HG03108 (cell line): ENCODE data around the gene ARHGEF12.

Experiments
- ATAC-seq: cut with Tn5 transposase; IDR thresholded peaks from one replicate; pipeline ENCODE4 v1.9.1; 2021; ENCODE audit warnings: moderate library complexity; ENCODE audit not compliant: unreplicated experiment

ARHGEF12 gene

DNA sequence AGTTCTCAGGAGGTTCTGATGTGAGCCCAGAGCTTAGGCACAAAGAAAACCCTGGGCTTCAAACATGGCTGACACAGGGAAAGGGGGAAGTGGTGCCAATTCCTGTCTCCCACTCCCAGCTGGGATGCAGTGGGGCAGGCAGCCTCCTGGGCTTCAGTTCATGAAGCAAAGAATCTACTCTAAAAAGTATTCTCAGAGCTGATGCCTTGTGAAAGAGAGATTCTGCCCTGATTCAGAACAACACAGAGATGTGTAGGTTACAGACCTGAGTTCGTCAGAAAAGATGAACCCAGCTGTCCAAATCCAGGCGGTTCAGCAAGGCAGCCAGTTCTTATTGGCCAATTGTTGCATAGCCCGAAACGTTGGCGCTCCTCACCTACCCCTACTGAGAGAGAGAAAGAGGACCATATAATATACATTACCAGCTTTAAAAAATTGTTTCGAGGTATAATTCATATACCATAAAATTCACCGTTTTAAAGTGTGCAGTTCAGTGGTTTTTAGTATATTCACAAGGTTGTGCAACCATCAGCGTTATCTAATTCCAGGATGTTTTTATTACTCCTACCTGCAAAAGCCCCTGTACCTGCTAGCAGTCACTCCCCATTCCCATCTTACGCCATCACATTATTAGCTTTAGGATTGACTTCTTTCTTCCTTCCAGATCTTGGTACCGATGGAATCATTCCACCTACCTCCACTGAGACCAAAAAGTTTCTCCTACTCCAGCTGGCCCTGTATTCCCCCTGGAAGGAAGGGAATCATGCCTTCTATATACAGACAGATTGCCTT lies 18.3 kb upstream of the ARHGEF12 start:
- no peak for ATAC-seq

DNA sequence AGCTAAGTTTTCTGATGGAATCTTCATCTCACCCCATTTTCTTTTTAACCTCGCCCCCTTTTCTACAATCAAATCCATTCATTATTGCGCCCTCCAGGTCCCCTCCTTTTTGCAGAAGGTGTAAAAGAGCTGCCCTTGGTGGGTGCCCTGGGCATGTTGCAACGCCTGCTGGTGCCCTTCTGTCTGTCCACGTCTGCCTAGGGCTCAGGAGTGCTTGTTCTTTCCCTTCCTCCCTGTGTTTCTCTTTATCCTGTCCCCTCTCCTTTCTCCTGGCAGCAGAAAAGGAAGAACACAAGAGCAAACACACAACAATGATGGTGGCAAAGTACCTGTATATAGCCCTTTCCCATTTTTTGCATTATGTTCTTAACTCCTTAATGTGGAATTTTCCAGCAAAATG lies 17.3 kb upstream of the ARHGEF12 start:
- no peak for ATAC-seq

DNA sequence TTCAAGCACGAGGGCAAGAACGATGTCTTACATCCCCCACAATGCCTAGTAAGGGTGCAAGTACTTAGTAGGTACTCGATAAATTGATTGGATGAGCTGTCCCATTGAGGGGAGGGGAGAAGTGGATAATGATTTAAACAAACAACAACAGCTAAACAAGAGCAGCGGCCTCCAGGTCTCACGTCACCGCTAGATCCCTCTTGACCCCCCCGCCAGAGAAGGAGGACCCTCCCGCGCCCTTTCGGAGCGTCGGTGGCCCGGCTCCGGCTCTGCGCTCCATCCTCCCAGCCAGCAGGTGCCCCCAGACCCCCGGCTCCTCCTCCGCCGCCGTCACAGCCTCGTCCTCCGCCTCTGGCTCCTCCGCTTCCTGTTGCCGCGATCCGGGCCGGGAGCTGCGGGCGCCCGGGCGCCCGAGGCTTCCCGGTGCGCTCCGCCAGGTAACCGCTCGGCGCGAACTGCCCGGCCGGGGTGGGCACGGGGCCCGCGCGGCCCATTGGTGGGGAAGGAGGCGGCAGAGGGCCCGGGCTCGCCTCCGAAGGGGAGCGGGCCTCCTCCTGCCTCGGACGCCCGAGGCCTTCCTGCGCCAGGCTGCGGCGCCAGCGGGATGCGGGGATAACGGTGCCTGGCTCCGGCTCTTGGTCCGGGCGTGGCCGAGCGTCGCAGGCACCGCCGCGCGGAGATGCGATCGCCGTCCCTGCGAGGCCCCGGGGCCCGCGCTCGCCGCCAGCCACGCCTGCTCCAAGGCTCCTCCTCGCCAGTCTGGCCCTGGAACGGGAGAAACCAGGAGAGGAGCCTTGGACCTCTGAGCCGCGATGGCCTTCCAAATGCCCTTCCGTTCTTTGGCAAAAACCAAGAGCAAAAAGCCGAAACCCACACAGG lies 11.0 kb upstream of the ARHGEF12 start, which contains the start of gene TLCD5:
TLCD5 (plus strand) TSS at position 368 of the 879 bp plus-strand sequence. CDS start 2,143 bp downstream, outside the sequence.
- no peak for ATAC-seq

DNA sequence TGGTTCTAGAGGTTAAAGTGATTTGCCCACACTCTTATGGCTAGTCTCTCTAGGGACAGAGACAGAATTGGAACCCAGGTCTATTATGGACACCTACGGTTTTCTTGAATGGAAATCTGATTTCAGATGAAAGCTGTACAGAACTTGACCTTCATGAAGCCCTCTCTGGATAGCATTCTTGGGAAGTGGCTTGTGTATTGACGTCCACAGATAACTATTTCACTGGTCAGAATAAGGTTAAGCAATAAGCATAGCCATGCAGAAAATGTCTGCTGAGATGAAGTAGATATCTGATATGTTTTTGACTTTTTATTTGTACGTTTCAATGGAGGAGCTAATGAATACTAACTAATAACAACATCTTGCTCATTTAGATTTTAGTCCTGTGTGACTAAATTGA lies 10.0 kb upstream of the ARHGEF12 start:
- no peak for ATAC-seq

DNA sequence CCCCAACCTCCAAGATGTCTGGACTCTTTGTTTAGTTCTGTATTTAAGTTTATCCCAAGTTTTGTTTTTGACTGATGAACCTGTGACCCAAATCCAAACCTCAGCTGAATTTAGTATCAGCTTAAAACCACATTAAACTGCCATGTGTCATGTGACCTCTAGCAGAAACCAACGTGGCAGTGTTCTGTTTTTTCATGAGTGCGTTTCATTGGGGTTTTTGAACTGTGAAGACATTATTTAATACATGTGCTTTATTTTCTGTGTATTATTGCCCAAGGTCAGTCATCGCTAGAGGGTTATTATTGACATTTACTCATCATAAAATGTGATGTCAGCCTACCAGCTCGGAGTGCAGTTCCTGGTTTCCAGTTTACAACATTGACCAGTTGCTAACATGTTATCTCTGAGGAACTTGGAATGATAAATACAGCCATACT lies 9.3 kb upstream of the ARHGEF12 start:
- ATAC-seq, result no peak

DNA sequence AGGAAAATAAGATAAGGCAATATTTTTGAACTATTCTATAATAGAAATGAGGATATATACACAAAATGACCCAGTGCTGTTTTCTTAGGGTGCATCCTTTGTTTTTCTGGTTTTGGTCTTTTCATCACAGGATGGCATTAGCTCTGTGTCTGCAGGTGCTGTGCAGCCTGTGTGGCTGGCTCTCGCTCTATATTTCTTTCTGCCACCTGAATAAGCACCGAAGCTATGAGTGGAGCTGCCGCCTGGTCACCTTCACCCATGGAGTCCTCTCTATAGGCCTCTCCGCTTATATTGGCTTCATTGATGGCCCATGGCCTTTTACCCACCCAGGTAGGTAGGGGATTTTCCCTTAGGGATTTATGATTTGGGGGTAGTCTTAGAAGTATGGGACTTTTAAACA lies 8.9 kb upstream of the ARHGEF12 start:
- ATAC-seq, result no peak

DNA sequence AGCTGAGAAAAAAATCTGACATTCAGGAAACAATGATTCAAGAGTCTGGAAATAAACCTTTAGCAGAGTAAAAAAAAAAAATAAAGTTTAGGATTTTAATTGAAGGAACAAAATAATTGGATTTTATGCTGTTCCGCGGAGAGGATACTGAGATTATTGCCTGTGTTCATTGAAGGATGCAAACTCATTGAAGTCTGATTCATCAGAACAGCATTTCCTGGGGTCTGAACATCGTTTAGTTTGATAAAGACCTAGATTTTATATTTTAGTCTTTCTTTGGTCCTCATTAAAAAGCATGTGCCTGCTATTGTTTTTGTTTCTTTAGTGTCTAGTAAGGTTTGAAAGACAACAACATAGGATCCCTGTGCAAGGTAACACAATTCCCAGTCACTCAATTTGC lies 6.7 kb upstream of the ARHGEF12 start:
- no peak for ATAC-seq

DNA sequence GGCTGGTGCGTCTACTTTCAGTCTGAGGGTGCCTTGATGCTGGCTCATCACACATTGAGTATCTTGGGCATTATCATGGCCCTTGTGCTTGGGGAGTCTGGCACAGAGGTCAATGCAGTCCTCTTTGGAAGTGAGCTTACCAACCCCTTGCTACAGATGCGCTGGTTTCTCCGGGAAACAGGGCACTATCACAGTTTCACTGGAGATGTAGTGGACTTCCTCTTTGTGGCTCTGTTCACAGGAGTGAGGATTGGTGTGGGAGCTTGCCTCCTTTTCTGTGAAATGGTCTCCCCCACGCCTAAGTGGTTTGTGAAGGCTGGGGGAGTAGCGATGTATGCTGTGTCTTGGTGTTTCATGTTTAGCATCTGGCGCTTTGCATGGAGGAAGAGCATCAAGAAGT lies 6.2 kb upstream of the ARHGEF12 start:
- no peak for ATAC-seq

DNA sequence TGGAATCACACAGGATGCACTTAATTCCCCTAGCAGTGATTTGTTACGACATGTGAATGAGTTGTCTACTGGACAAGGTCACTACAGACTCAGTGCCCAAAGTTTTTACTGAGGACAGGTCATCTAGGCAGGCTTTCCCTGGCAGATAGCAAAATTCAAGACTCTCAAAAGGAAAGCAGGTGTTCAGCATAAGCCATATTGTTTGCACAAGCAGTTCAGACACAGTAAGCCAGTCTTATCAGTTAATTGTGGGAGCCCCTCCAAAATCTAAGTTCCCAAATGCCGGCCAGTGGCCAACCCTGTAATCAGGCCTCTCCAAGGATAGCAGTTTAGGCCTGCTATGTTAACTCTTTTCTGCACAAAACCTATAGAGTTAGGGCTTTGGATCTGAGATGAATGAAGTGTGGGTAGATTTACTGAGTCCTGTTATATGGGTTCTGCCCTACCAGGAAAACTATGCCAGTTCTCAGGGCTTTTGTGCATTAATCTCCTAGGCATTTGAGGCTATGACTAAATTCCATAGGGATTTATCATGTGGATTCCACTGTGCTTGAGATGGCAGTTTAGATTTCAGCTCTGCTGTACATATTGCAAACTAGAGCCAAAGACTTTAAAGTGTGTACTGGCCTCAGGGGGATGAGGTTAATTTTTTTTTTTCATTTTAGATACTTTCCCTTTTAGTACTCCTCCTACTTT lies 4.8 kb upstream of the ARHGEF12 start:
- no peak for ATAC-seq

DNA sequence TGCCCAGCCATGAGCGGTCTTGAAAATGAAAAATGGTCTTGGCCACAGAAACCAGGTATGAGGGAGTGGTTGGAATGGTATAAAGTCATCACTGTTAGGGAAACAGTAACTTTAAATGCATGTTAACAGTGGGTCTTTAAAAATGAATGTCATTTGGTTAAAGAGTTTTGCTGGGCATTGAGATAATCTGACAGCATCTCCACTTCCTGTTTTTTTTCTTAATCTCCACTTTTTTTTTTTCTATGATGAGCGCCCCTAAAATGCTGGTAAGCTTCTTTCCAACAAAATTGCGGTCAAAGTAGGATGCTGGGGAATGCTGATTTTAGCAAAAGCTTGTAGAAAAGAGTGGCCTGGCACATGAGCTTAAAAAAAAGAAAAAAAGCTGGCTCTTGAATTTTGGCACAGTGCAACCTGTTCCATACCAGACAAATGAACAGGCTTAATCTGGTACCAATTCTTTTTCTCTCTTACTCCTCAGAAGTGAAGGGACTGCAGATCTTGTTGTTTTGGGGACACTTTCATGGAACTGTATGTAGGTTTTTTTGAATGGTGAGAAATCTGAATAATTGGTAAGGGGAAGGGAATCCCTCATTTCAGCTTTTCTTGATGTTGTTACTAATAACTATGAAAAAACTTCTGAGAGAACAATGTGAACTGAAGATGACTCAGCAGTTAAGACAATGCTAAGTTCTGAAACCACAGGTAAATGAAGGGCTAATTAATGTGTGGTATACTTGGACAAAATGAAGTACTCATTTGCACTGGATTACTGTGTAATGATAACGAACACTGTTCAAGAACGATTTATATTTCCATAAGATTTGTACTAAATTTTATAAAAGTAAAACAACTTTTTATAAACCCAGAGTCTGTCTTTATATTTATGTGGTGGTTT lies 3.1 kb upstream of the ARHGEF12 start:
- ATAC-seq, result no peak

DNA sequence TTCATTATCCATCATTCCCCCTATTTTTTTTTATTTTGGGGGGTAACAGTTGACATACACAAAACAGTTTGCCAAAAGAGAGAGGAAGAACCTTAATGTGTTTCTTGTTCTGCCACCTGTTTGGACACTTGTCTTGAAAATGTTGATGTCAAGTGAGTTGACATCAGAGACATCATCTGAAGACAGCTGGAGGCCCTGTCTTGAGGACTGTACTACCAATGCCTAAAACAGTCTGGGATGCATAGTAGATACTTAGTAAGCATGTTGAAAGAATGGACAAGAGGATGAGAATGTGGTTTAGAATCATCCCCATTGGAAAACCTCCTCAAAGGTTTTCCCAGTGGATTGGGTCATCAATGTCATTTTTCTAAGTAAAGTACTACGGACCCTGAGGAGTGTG lies 2.4 kb upstream of the ARHGEF12 start:
- ATAC-seq, result no peak

DNA sequence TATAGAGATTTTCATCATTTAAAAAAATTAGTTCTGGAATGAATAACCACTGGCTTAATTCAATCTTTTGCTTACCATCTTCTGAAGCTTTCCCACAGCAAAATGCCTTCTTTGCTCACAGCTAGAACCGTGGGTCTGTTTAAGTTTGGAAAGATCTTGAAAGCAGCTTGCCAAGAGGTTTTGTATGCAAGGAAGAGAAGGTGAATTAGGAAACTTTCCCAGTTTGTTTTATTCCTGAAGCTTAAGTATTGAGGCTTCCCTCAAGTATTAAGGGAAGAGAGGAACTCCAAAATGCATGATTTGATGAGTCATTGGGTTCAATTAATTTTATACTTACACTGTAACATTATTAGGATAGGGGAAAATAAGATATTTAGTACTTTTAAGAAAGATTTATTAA lies 1.9 kb upstream of the ARHGEF12 start:
- ATAC-seq, result no peak

DNA sequence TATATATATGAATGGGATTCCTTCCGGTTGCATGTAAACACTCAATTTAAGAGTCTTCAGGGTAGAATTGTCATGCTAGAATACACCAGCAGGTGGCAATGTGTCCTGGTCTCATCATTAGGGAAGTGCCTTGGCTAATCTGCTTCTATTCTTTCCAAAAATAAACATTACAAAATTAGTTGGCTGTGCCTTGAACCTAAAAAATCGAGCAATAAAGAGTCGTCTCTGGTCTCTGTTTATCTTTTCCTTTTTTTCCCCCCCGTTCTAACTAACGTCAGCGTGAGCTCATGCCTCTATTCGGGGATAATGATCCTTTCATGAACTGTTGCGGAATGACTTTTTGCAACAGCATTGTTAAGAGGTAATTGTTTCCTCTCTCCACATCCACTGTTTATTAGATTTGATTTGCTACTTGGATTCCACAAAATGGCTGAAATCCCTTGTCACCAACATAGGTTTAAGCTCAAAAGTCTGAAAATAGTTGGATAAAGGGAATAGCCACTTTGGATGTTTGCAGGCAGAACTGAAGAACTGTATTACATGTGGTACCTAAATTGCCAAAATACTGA lies 1.2 kb upstream of the ARHGEF12 start:
- ATAC-seq, result no peak

DNA sequence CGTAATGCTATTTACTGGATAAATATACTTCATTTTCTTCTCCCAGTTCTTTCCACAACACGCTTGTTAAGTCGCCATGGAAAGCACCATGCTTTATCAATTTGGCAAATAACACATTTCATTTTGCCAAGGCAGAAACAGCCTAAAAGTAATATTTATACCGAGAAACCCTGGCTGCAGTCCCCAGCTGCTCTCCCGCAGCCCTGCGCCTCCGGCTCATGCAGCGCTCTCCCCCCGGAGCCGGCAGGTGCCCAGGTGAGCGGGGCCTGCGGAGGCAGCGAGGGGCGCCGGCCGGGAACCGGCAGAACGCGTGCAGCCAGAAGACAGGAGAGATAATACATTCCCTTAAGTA lies 681 bp upstream of the ARHGEF12 start:
- peak; percentile 10 for ATAC-seq

DNA sequence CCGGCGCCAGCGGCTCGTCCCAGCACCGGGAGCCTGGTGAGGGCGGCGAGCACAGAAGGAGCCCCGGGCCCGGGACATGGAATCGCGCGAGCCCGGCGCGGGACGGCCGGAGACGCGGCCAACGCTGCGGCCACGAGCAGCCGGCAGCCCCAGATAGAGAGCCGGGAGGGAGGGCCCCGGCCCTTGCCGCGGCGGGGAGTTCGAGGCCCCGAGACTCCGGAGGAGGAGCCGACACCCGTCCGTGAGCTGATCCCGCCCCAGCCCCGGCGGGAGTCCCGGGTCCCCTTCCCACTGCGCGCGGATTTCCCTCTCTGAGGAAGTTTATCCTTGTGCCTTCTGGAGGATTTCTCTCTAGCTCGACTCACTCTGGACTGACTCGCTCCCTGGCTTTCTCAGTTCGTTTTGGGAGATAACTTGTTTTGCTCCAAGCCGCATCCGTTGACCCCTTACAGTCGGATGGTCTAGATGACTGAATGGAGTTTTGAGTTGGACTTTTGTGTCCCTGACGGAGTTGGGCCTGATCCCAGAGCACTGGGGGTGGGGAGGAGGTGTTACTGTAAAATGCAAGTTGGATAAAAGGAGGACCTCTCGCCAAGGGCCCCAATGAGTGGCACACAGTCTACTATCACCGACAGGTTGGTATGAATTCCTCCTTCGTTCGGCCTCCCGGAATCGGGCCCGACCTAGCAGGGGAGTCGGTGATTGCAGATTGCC lies 585 bp downstream of the ARHGEF12 start:
- ATAC-seq, result peak; percentile 31

DNA sequence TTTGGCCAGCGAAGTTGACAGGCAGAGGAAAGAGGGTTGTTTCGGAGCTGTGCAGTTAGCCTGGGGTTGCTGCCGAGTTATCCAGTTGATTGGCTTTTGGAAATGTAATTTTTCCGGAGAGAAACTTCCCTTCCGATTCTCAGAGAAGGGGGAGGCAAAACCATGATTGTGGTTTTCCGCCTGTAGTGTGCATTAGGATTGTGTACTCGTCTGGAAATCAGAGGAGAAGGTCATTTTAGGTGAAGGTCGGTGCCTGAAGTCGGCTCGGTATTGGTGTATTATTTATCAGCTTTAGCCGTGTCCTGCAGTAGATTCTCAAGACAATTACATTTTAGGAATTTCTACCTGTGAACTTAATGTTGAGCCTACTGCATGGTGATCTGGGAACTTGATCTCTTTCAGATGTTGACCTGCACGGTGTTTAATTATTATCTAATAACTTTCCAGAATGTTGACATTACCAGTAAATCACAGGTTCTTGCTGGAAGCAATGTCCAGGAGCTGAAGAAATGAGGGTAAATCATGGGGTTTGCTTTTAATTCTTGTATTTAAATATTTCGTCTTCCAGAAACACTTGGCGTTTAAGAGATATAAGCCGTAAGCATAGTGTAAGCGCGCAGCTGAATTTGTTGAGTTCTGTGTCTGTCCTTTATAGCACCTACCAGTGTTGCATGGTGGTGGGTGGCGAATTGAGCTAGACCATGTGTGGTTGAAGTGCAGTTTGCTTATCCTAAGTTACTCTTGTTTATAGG lies 1.3 kb downstream of the ARHGEF12 start:
- no peak for ATAC-seq

DNA sequence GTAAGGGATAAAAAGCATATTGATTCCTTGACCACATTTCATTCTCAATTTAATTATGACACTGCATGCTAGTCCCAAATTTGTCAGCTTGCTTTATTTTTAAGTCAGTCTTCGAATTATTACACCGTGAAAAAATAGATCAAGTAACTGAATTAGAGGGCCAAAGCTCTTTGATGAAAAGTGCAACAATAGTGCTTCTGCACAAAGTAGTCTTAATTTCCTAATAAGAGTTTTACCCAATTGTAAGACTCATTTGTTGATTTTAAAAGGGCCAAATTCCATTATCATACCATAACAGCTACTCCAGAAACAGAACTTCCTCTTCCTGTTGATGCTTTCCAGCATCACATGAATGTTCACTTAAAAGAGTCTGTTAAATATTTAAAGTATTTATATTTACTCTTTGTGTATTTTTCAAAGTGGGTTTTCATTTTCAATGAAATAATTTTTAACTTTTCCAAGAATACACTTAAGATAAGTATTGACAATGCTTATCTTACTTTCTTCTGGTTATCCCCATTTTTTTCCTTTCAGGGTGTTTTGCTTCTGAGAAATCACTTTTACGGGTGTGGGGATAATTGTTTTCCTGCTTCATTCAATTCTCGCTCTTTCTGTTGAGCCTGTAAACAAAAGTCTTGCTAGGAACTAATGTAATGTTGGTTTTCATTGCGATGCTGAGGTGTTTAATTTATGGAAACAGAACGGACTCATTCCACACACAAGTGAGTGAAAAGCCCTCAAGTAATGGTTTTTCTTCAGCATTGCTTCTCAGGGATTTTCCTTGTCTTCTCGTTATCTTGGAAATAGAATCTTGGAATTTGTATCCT lies 2.1 kb downstream of the ARHGEF12 start:
- no peak for ATAC-seq

DNA sequence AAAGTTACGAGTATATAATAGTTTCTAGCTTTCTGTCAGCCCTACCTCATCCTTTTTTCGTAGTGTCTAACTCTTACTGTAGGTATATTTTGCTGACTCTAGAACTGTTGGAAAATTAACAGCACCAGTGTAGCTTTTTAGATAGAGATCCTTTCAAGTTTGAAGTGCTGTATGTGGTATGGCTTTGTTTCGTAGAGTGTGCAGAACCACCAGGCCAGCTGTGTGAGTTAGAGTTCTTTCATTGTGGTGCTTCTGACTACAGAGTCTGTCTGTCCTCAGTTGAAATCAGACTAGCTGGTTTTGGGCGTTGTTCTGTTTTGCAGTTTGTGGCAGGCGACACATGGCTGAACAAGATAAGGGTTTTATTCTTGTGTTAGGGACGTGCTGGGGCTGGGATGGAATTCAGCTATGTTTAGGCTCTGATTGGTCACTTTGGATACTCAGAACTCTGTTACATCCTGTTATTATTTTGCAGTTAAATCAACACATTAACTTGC lies 3.2 kb downstream of the ARHGEF12 start:
- no peak for ATAC-seq
